GM21360 (cell line): ENCODE measurements around the gene EFCAB13.

Experiments
- ATAC-seq: cut with Tn5 transposase; IDR thresholded peaks from one replicate; pipeline ENCODE4 v1.9.1; 2021; ENCODE audit warnings: mild to moderate bottlenecking, moderate library complexity; ENCODE audit not compliant: unreplicated experiment

The EFCAB13 gene

DNA sequence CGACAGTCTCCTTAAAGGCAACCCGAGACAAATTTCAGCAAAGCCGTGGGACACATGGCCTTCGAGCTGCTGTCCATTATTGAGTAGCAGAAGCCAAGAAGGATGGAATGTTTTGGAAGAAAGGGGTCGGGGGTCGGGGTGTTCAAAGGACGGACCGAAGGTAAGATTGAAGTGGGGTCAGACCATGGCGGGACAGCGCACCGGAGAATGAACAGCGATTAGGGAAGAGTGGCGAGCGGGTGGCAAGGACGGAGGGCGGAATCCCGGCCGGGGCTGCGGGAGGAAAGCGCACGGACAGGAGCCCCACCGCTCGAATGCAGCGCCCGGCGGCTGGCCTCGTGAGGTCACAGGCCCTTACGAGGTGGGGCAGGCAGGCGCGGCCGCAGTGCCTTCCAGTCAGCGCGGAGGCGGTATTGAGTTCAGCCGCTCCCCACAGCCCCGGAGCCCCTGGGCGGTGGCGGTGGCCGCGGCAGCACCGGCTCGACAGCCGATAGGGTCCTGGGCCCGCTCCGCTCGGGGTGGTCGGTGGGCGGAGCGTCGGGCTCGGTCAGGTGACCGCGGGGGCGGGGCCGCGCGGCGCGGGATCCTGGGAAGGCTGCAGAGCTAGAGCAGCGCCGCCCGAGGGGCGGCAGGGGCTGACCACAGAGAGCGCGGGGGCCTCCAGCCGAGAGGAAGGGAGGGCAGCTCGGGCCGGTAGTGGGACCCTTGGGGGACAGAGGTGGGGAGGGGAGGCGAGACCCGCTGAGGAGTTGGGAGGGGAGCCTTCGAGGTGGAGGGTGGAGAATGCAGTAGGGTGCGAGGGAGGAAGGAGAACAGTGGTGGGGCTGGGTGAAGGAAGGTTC is at the start of gene EFCAB13:
TSS of gene EFCAB13 (plus strand) at position 574 of the 842 bp plus-strand sequence. CDS start 4,399 bp downstream, outside the sequence.
- ATAC-seq, result peak; percentile 82

DNA sequence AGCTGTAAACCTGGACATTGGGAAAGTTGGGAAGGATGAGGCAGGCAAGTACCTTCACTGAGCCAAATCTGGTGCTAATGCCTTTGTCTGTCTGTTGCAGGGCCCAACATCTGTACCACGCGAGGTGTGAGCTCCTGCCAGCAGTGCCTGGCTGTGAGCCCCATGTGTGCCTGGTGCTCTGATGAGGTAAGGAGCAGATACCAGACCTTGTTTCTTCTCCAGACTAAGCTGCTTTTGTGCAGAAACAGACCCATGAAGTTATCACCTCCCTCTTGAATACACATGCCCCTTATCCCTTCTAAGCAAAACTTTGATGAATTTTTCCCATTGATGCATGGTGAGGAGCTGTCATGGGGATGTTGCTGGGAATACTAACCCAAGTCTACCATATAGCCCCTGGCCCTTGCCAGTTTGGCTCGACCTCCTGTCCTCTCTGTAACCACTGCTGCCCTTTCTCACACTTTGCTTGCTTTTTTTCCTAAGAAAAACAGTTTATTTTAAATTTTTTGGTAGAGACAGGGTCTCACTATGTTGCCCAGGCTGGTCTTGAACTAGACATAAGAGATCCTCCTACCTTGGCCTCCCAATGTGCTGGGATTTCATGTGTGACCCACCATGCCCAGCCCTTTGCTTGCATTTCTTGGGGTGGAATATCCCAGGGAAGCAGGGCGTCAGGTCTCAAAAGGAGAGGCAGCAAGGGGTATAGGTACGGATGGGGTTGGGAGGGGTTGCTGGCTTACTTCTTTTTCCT is 49.3 kb upstream of the EFCAB13 start:
- no peak for ATAC-seq

- ATAC-seq, result no peak
These were observed 48.3 kb upstream of the EFCAB13 start for GRCh38 chr17:47275245-47275984.

DNA sequence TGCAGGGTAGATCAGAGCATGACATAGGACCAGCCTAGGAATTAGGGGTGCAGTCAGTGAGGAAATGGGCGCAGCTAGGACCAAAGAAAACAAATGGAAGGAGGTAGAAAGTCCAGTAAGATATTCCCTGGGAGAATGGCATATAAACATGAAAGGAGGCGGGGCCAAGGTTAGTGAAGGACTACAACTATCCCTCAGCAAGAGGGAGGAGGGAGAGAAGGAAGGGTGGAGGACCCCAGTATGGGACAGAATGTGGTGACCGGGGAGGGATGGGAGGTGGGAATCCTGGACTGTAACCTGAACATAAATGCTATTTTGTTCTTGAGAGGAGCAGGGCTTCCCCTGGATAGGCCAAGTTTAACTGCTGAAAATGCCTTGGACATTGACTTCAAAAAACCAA is 47.3 kb upstream of the EFCAB13 start:
- ATAC-seq, result no peak

- ATAC-seq, result no peak
These were observed 46.9 kb upstream of the EFCAB13 start for GRCh38 chr17:47276868-47277267.

- no peak for ATAC-seq
These were observed 45.8 kb upstream of the EFCAB13 start for GRCh38 chr17:47277921-47278320.

DNA sequence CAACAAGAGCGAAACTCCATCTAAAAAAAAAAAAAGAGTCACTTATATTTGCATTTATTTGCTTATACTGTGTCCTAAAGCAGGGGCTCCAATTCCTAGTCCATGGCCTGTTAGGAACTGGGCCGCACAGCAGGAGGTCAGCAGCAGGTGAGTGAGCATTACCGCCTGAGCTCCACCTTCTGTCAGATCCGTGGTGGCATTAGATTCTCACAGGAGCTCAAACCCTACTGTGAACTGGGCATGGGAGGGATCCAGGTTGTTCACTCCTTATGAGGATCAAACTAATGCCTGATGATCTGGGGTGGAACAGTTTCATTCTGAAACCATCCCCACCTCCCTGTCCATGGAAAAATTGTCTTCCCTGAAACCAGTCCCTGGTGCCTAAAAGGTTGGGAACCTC is 45.2 kb upstream of the EFCAB13 start:
- ATAC-seq, result no peak

DNA sequence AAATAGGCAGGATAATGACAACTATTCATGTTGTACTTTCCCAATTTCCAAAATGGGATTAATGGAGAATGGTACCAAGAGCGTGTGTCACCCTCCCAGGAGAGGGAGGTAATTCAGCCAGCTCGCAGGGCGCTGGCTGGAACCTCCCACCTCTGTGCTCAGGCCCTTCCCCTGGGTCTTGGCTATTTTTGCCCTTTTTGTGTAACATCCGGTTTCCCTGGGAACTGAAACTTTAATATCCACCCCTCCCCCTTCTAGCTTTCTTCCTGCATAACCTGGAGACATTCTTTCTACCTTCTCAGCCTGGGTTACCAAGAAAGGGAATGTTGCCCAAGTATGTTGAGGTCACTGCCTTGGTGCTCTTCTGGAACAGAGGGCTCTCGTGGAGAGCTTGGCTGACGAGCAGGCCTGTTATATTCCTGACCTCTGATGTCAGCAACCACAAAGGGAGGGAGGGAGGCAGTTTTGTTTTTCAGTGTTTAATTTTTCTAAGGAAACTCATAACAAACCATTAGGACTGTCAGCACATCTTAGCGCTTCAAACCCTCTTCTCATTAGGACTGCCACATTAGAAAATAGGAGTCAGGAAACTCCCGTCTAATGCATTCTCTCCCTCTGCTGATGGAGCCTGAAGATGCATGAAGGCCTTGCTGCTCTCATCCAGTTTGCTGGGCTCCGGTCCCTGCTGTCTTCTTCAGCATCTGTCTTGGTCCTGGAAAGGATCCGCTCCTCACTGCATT is 44.5 kb upstream of the EFCAB13 start:
- peak; percentile 61 for ATAC-seq

GRCh38 chr17:47280072-47280811 is 43.5 kb upstream of the EFCAB13 start:
- no peak for ATAC-seq

DNA sequence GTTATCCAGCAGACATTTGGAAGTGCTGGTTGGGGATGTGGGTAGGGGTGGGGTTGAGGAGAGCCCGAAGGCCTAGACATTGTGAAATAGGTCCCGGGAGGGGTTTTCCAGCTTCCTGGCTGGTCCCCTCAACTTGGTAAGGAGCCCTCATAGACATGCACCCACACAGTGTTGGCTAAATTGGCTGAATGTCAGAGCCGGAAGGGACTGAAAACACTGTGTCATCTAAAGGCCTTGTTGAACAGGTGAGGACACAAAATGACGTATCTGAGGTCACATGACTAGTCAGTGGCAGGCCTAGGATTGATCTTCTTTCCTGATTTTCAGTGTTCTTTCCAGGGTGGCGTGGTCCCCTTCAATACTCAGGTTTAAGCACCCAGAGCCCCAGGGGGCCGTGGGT is 42.5 kb upstream of the EFCAB13 start:
- no peak for ATAC-seq

DNA sequence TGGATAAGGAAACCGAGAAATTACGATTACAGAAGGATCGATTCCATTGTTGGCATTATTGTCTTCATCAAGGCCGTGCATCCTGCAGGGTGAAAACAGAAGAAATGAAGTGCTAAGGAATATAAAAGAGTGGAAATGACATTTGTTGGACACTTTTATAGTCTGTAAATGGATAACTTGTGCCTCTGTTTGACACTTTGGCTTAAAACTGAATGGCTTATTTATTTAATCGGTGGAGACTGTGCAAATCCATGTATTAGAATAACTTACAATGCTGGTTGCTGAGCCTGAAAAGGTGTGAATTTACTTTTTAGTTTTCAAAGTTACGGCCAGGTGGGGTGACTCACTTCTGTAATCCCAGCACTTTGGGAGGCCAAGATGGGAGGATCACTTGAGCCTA is 38.8 kb upstream of the EFCAB13 start:
- no peak for ATAC-seq

- peak; percentile 76 for ATAC-seq
These were observed 37.4 kb upstream of the EFCAB13 start for GRCh38 chr17:47286198-47286914.

- ATAC-seq, result no peak
These were observed 36.7 kb upstream of the EFCAB13 start for GRCh38 chr17:47287068-47287467.

GRCh38 chr17:47287639-47288038 is 36.1 kb upstream of the EFCAB13 start:
- no peak for ATAC-seq

GRCh38 chr17:47288531-47289116 is 35.1 kb upstream of the EFCAB13 start:
- ATAC-seq, result no peak

GRCh38 chr17:47289302-47289701 is 34.5 kb upstream of the EFCAB13 start:
- no peak for ATAC-seq

GRCh38 chr17:47290870-47291241 is 32.9 kb upstream of the EFCAB13 start:
- no peak for ATAC-seq

GRCh38 chr17:47291242-47291873 is 32.4 kb upstream of the EFCAB13 start:
- no peak for ATAC-seq

DNA sequence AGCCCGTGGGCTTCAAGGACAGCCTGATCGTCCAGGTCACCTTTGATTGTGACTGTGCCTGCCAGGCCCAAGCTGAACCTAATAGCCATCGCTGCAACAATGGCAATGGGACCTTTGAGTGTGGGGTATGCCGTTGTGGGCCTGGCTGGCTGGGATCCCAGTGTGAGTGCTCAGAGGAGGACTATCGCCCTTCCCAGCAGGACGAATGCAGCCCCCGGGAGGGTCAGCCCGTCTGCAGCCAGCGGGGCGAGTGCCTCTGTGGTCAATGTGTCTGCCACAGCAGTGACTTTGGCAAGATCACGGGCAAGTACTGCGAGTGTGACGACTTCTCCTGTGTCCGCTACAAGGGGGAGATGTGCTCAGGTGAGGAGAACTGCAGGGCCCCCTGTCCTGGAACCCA is 31.5 kb upstream of the EFCAB13 start:
- ATAC-seq, result no peak
